ENCODE results near the gene CDK5RAP3. TPM values are rescaled to one million over a fixed set of nuclear protein-coding genes. Genes with fewer than 3 reads are reported as not detected.
"Not testable (repeated sequence)": the region's sequence is repeated elsewhere in the genome, so short reads cannot be mapped to it uniquely, and the experiment has no call there.

CDK5RAP3 gene
- 100 to 1,000 TPM; 103 to 217 TPM for polyA plus RNA-seq

- peak within 1 kb of the TSS; percentile 77 to 88 for H3K4me3 ChIP-seq (ENCODE audit: low read depth in 1 of 2, low read length in 2 of 2)
- 1% methylated on average over 57 to 62 of the region's 62 CpGs for WGBS, 2 donors
- H3K27me3 ChIP-seq (ENCODE audit: control insufficient read depth in 1 of 2, insufficient read depth in 2 of 2, low read length in 2 of 2), result no peaks in the 10 kb centered on the region
- no peaks in the 10 kb centered on the region for H3K9me3 ChIP-seq (ENCODE audit: control insufficient read depth in 2 of 2, insufficient read depth in 1 of 2, low read depth in 1 of 2, low read length in 1 of 2)
- H3K36me3 ChIP-seq (ENCODE audit: control insufficient read depth in 2 of 2, insufficient read depth in 2 of 2, low read length in 1 of 2), result peaks cover 6 to 12% of the 10 kb centered on the region in 2 donors
- H3K4me1 ChIP-seq (ENCODE audit: control insufficient read depth in 2 of 2, insufficient read depth in 2 of 2, low read length in 1 of 2), result peaks cover 0 to 14% of the 10 kb centered on the region in 2 donors
- H3K27ac ChIP-seq (ENCODE audit: low read depth in 2 of 2, low read length in 1 of 2), result peak within 1 kb of the TSS; percentile 60 to 88
Measured at GRCh38 chr17:47970725-47971499, at the start of gene CDK5RAP3. CDK5RAP3 (plus strand) TSS chr17:47971113; CDS start chr17:47971147, 34 bp downstream.

GRCh38 chr17:47924785-47925677 is 45.9 kb upstream of the CDK5RAP3 start:
- Histone ChIP-seq H3K27ac (ENCODE audit: low read depth in 2 of 2, low read length in 1 of 2) (no peak overlapping the region), H3K9me3 (ENCODE audit: control insufficient read depth in 2 of 2, insufficient read depth in 1 of 2, low read depth in 1 of 2, low read length in 1 of 2) (no peaks in the 10 kb centered on the region), H3K4me3 (ENCODE audit: low read depth in 1 of 2, low read length in 2 of 2) (no peak overlapping the region), H3K4me1 (ENCODE audit: control insufficient read depth in 2 of 2, insufficient read depth in 2 of 2, low read length in 1 of 2) (no peaks in the 10 kb centered on the region), H3K27me3 (ENCODE audit: control insufficient read depth in 1 of 2, insufficient read depth in 2 of 2, low read length in 2 of 2) (no peaks in the 10 kb centered on the region), H3K36me3 (ENCODE audit: control insufficient read depth in 2 of 2, insufficient read depth in 2 of 2, low read length in 1 of 2) (peaks cover 24 to 25% of the 10 kb centered on the region in 2 donors)
- 90 to 92% methylated on average over 23 of the region's 23 CpGs for WGBS, 2 donors

GRCh38 chr17:47925678-47925988 is 45.3 kb upstream of the CDK5RAP3 start:
- Histone ChIP-seq H3K9me3 (ENCODE audit: control insufficient read depth in 2 of 2, insufficient read depth in 1 of 2, low read depth in 1 of 2, low read length in 1 of 2) (no peaks in the 10 kb centered on the region), H3K27ac (ENCODE audit: low read depth in 2 of 2, low read length in 1 of 2) (no peak overlapping the region), H3K27me3 (ENCODE audit: control insufficient read depth in 1 of 2, insufficient read depth in 2 of 2, low read length in 2 of 2) (no peaks in the 10 kb centered on the region), H3K36me3 (ENCODE audit: control insufficient read depth in 2 of 2, insufficient read depth in 2 of 2, low read length in 1 of 2) (peaks cover 26 to 27% of the 10 kb centered on the region in 2 donors), H3K4me3 (ENCODE audit: low read depth in 1 of 2, low read length in 2 of 2) (no peak overlapping the region), H3K4me1 (ENCODE audit: control insufficient read depth in 2 of 2, insufficient read depth in 2 of 2, low read length in 1 of 2) (no peaks in the 10 kb centered on the region)
- WGBS, 2 donors, result 87 to 95% methylated on average over 3 of the region's 3 CpGs

- H3K9me3 ChIP-seq (ENCODE audit: control insufficient read depth in 2 of 2, insufficient read depth in 1 of 2, low read depth in 1 of 2, low read length in 1 of 2), result no peaks in the 10 kb centered on the region
- no peaks in the 10 kb centered on the region for H3K27me3 ChIP-seq (ENCODE audit: control insufficient read depth in 1 of 2, insufficient read depth in 2 of 2, low read length in 2 of 2)
- WGBS, 2 donors, result 91 to 93% methylated on average over 20 of the region's 20 CpGs
- no peak overlapping the region for H3K27ac ChIP-seq (ENCODE audit: low read depth in 2 of 2, low read length in 1 of 2)
- H3K4me3 ChIP-seq (ENCODE audit: low read depth in 1 of 2, low read length in 2 of 2), result no peak overlapping the region
- H3K36me3 ChIP-seq (ENCODE audit: control insufficient read depth in 2 of 2, insufficient read depth in 2 of 2, low read length in 1 of 2), result peaks cover 22 to 27% of the 10 kb centered on the region in 2 donors
- no peaks in the 10 kb centered on the region for H3K4me1 ChIP-seq (ENCODE audit: control insufficient read depth in 2 of 2, insufficient read depth in 2 of 2, low read length in 1 of 2)
Measured at GRCh38 chr17:47927821-47928400, 43.0 kb upstream of the CDK5RAP3 start.

- no peaks in the 10 kb centered on the region for H3K27me3 ChIP-seq (ENCODE audit: control insufficient read depth in 1 of 2, insufficient read depth in 2 of 2, low read length in 2 of 2)
- no peak overlapping the region for H3K27ac ChIP-seq (ENCODE audit: low read depth in 2 of 2, low read length in 1 of 2)
- peaks cover 18 to 22% of the 10 kb centered on the region in 2 donors for H3K36me3 ChIP-seq (ENCODE audit: control insufficient read depth in 2 of 2, insufficient read depth in 2 of 2, low read length in 1 of 2)
- H3K4me3 ChIP-seq (ENCODE audit: low read depth in 1 of 2, low read length in 2 of 2), result no peak overlapping the region
- no peaks in the 10 kb centered on the region for H3K4me1 ChIP-seq (ENCODE audit: control insufficient read depth in 2 of 2, insufficient read depth in 2 of 2, low read length in 1 of 2)
- no peaks in the 10 kb centered on the region for H3K9me3 ChIP-seq (ENCODE audit: control insufficient read depth in 2 of 2, insufficient read depth in 1 of 2, low read depth in 1 of 2, low read length in 1 of 2)
- WGBS, 2 donors, result 70 to 71% methylated on average over 2 of the region's 2 CpGs
Measured at GRCh38 chr17:47928415-47928814, 42.5 kb upstream of the CDK5RAP3 start.

GRCh38 chr17:47929218-47930000 is 41.5 kb upstream of the CDK5RAP3 start:
- 66 to 73% methylated on average over 10 of the region's 10 CpGs for WGBS, 2 donors
- Histone ChIP-seq H3K27ac (ENCODE audit: low read depth in 2 of 2, low read length in 1 of 2) (no peak overlapping the region), H3K4me1 (ENCODE audit: control insufficient read depth in 2 of 2, insufficient read depth in 2 of 2, low read length in 1 of 2) (no peaks in the 10 kb centered on the region), H3K27me3 (ENCODE audit: control insufficient read depth in 1 of 2, insufficient read depth in 2 of 2, low read length in 2 of 2) (no peaks in the 10 kb centered on the region), H3K9me3 (ENCODE audit: control insufficient read depth in 2 of 2, insufficient read depth in 1 of 2, low read depth in 1 of 2, low read length in 1 of 2) (no peaks in the 10 kb centered on the region), H3K36me3 (ENCODE audit: control insufficient read depth in 2 of 2, insufficient read depth in 2 of 2, low read length in 1 of 2) (peaks cover 14 to 22% of the 10 kb centered on the region in 2 donors), H3K4me3 (ENCODE audit: low read depth in 1 of 2, low read length in 2 of 2) (no peak overlapping the region)

- Histone ChIP-seq H3K4me1 (ENCODE audit: control insufficient read depth in 2 of 2, insufficient read depth in 2 of 2, low read length in 1 of 2) (peaks cover 2% of the 10 kb centered on the region in 2 donors), H3K9me3 (ENCODE audit: control insufficient read depth in 2 of 2, insufficient read depth in 1 of 2, low read depth in 1 of 2, low read length in 1 of 2) (no peaks in the 10 kb centered on the region), H3K4me3 (ENCODE audit: low read depth in 1 of 2, low read length in 2 of 2) (no peak overlapping the region), H3K36me3 (ENCODE audit: control insufficient read depth in 2 of 2, insufficient read depth in 2 of 2, low read length in 1 of 2) (peaks cover 4 to 13% of the 10 kb centered on the region in 2 donors), H3K27me3 (ENCODE audit: control insufficient read depth in 1 of 2, insufficient read depth in 2 of 2, low read length in 2 of 2) (no peaks in the 10 kb centered on the region), H3K27ac (ENCODE audit: low read depth in 2 of 2, low read length in 1 of 2) (no peak overlapping the region)
- WGBS, 2 donors, result 84 to 88% methylated on average over 4 of the region's 4 CpGs
Measured at GRCh38 chr17:47931848-47932247, 39.1 kb upstream of the CDK5RAP3 start.

GRCh38 chr17:47934856-47935255 is 36.1 kb upstream of the CDK5RAP3 start:
- H3K4me1 ChIP-seq (ENCODE audit: control insufficient read depth in 2 of 2, insufficient read depth in 2 of 2, low read length in 1 of 2), result peaks cover 2% of the 10 kb centered on the region in 2 donors
- no peak overlapping the region for H3K27ac ChIP-seq (ENCODE audit: low read depth in 2 of 2, low read length in 1 of 2)
- H3K27me3 ChIP-seq (ENCODE audit: control insufficient read depth in 1 of 2, insufficient read depth in 2 of 2, low read length in 2 of 2), result no peaks in the 10 kb centered on the region
- H3K36me3 ChIP-seq (ENCODE audit: control insufficient read depth in 2 of 2, insufficient read depth in 2 of 2, low read length in 1 of 2), result peaks cover 4% of the 10 kb centered on the region in 2 donors
- H3K9me3 ChIP-seq (ENCODE audit: control insufficient read depth in 2 of 2, insufficient read depth in 1 of 2, low read depth in 1 of 2, low read length in 1 of 2), result no peaks in the 10 kb centered on the region
- 81 to 87% methylated on average over 1 of the region's 1 CpG for WGBS, 2 donors
- no peak overlapping the region for H3K4me3 ChIP-seq (ENCODE audit: low read depth in 1 of 2, low read length in 2 of 2)

- WGBS, 2 donors, result 67 to 80% methylated on average over 3 of the region's 3 CpGs
- H3K4me3 ChIP-seq (ENCODE audit: low read depth in 1 of 2, low read length in 2 of 2); H3K36me3 ChIP-seq (ENCODE audit: control insufficient read depth in 2 of 2, insufficient read depth in 2 of 2, low read length in 1 of 2); H3K27ac ChIP-seq (ENCODE audit: low read depth in 2 of 2, low read length in 1 of 2); H3K27me3 ChIP-seq (ENCODE audit: control insufficient read depth in 1 of 2, insufficient read depth in 2 of 2, low read length in 2 of 2); H3K9me3 ChIP-seq (ENCODE audit: control insufficient read depth in 2 of 2, insufficient read depth in 1 of 2, low read depth in 1 of 2, low read length in 1 of 2); H3K4me1 ChIP-seq (ENCODE audit: control insufficient read depth in 2 of 2, insufficient read depth in 2 of 2, low read length in 1 of 2): not testable (repeated sequence)
Measured at GRCh38 chr17:47935468-47935867, 35.4 kb upstream of the CDK5RAP3 start.

All from esophagus (tissue), 2 donors.